Thoracic aorta (tissue), 2 donors: Measurements from ENCODE around the gene CDC14B. TPM values are rescaled to one million over a fixed set of nuclear protein-coding genes. Genes with fewer than 3 reads are reported as not detected.
A peak's percentile ranks its signal among the peaks of the same experiment; 100 is the strongest.

Experiments
- ATAC-seq: fragments of 150-250 bp; one replicate; pipeline ENCODE4 v1.8.0; 2017; ENCODE audit warnings: low read depth; ENCODE audit not compliant: insufficient number of reproducible peaks, low FRiP score
- DNase-seq: peaks from one replicate; pipeline ENCODE4 v3.0.0-alpha.2; 2020; ENCODE audit warnings: low spot score
- H3K27ac ChIP-seq, 2 donors: fragments of 200-600 bp; sonication (generic); 1 replicate in 1 of 2; 2 replicates in 1 of 2; pipeline ENCODE4 v1.5.1; 2016; ENCODE audit warnings: mild to moderate bottlenecking in 2 of 2, moderate library complexity in 2 of 2
- H3K27me3 ChIP-seq: fragments of 200-600 bp; sonication (generic); replicated peaks from 2 replicates; pipeline ENCODE4 v1.6.0; 2016; ENCODE audit warnings: mild to moderate bottlenecking; ENCODE audit not compliant: insufficient read depth
- H3K36me3 ChIP-seq: fragments of 200-600 bp; sonication (generic); one replicate; pipeline ENCODE4 v1.5.1; 2016
- H3K4me1 ChIP-seq, 2 donors: fragments of 200-600 bp; sonication (generic); 1 replicate in 1 of 2; 2 replicates in 1 of 2; pipeline versions ENCODE4 v1.5.1 to v1.6.0; 2016; ENCODE audit warnings: low read depth in 2 of 2, mild to moderate bottlenecking in 1 of 2; ENCODE audit not compliant: control insufficient read depth in 1 of 2
- H3K4me3 ChIP-seq: fragments of 200-600 bp; sonication (generic); 2 replicates; pipeline ENCODE4 v1.5.1; 2016; ENCODE audit warnings: mild to moderate bottlenecking
- H3K9me3 ChIP-seq: fragments of 200-600 bp; sonication (generic); 2 replicates; pipeline ENCODE4 v1.5.1; 2016
- CTCF ChIP-seq: fragments of 200-600 bp; sonication (generic); IDR thresholded peaks from one replicate; pipeline ENCODE4 v1.5.1; 2019; ENCODE audit warnings: antibody characterized with exemption
- total RNA-seq, 2 donors: library from RNA; depleted of rRNA; stranded (reverse); fragments of >200 nt; gene quantifications; one replicate each; pipeline versions ENCODE4 v1.1.0 to v1.2.3, GENCODE V29; 2016

Gene CDC14B
- total RNA-seq, 2 donors from 2014 or later: 25.7 to 39.5 TPM

- Histone ChIP-seq H3K9me3 (no peaks in the 10 kb centered on the region), H3K4me1 (peaks cover 36 to 55% of the 10 kb centered on the region in 2 donors), H3K27me3 (no peaks in the 10 kb centered on the region), H3K36me3 (peaks cover 8% of the 10 kb centered on the region), H3K4me3 (no peak overlapping the region), H3K27ac (peak overlapping the region; percentile 85 to 94)
- no peak for TF ChIP-seq CTCF
- ATAC-seq (no peak), DNase-seq (no peak)
Observed at GRCh38 chr9:96482476-96482875, 137.2 kb downstream of the CDC14B start.

GRCh38 chr9:96480736-96481135 is 138.9 kb downstream of the CDC14B start:
- no peaks in the 10 kb centered on the region for H3K9me3 ChIP-seq
- no peak overlapping the region for H3K27ac ChIP-seq
- no peak for TF ChIP-seq CTCF
- H3K27me3 ChIP-seq: no peaks in the 10 kb centered on the region
- peaks cover 8% of the 10 kb centered on the region for H3K36me3 ChIP-seq
- peaks cover 23 to 39% of the 10 kb centered on the region in 2 donors for H3K4me1 ChIP-seq
- DNase-seq (no peak), ATAC-seq (no peak)
- no peak overlapping the region for H3K4me3 ChIP-seq

- no peaks in the 10 kb centered on the region for H3K9me3 ChIP-seq
- no peak for TF ChIP-seq CTCF
- H3K27ac ChIP-seq: no peak overlapping the region
- H3K4me1 ChIP-seq: peaks cover 11 to 21% of the 10 kb centered on the region in 2 donors
- H3K27me3 ChIP-seq: no peaks in the 10 kb centered on the region
- no peaks in the 10 kb centered on the region for H3K36me3 ChIP-seq
- no peak for ATAC-seq
- no peak for DNase-seq
- H3K4me3 ChIP-seq: no peak overlapping the region
Observed at GRCh38 chr9:96478829-96479371, 140.7 kb downstream of the CDC14B start.

GRCh38 chr9:96476591-96476990 is 143.1 kb downstream of the CDC14B start:
- no peaks in the 10 kb centered on the region for H3K27me3 ChIP-seq
- no peak overlapping the region for H3K4me3 ChIP-seq
- no peak for ATAC-seq
- peaks cover 19% of the 10 kb centered on the region for H3K36me3 ChIP-seq
- H3K27ac ChIP-seq: peak overlapping the region in 1 of 2 donors; percentile 7
- TF ChIP-seq CTCF: no peak
- H3K9me3 ChIP-seq: no peaks in the 10 kb centered on the region
- DNase-seq: no peak
- no peaks in the 10 kb centered on the region for H3K4me1 ChIP-seq

- DNase-seq (no peak), ATAC-seq (no peak)
- H3K4me3 ChIP-seq: no peak overlapping the region
- no peaks in the 10 kb centered on the region for H3K27me3 ChIP-seq
- no peaks in the 10 kb centered on the region for H3K9me3 ChIP-seq
- peaks cover 25% of the 10 kb centered on the region for H3K36me3 ChIP-seq
- no peak for TF ChIP-seq CTCF
- H3K27ac ChIP-seq: no peak overlapping the region
- H3K4me1 ChIP-seq: no peaks in the 10 kb centered on the region
Observed at GRCh38 chr9:96476013-96476412, 143.6 kb downstream of the CDC14B start.
